ENCODE results near the gene COX7A1.

DNA sequence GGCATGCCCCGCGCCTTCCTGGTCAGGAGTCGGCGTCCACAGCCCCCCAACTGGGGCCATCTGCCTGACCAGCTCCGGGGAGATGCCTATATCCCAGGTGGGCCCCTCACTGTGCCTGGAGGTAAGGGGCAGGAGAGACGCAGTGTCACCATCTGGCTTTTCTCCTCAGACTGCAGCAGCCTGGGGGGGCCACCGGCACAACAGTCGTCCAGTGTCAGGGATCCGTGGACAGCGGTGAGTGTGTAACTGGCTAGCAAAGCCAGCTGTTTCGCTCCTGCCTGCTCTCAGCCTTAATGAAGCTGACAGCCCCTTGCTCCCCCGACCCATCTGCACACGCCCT, 41.1 kb downstream of the COX7A1 start:
- no peak for TF ChIP-seq EZH2phosphoT487 (IDR thresholded peaks at IDR 0.05; ENCODE audit: borderline replicate concordance, low read length)
- TF ChIP-seq, protein P1, sequence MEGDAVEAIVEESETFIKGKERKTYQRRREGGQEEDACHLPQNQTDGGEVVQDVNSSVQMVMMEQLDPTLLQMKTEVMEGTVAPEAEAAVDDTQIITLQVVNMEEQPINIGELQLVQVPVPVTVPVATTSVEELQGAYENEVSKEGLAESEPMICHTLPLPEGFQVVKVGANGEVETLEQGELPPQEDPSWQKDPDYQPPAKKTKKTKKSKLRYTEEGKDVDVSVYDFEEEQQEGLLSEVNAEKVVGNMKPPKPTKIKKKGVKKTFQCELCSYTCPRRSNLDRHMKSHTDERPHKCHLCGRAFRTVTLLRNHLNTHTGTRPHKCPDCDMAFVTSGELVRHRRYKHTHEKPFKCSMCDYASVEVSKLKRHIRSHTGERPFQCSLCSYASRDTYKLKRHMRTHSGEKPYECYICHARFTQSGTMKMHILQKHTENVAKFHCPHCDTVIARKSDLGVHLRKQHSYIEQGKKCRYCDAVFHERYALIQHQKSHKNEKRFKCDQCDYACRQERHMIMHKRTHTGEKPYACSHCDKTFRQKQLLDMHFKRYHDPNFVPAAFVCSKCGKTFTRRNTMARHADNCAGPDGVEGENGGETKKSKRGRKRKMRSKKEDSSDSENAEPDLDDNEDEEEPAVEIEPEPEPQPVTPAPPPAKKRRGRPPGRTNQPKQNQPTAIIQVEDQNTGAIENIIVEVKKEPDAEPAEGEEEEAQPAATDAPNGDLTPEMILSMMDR (conservative IDR thresholded peaks at IDR 0.05; ENCODE audit: low read depth, low read length): no peak
- TF ChIP-seq EZH2 (IDR thresholded peaks at IDR 0.05; ENCODE audit: low read length, unreplicated experiment): no peak
